ENCODE measurements around the gene SCAF1. TPM values are rescaled to one million over a fixed set of nuclear protein-coding genes. Genes with fewer than 3 reads are reported as not detected.
A peak's percentile ranks its signal among the peaks of the same experiment; 100 is the strongest.

The SCAF1 gene
- total and polyA plus RNA-seq, 9 of the 15 experiments (the other 6 are each of a cell fraction or from before 2014, with no cell fraction given), result 0.20 to 79.0 (median 4.9) TPM

DNA sequence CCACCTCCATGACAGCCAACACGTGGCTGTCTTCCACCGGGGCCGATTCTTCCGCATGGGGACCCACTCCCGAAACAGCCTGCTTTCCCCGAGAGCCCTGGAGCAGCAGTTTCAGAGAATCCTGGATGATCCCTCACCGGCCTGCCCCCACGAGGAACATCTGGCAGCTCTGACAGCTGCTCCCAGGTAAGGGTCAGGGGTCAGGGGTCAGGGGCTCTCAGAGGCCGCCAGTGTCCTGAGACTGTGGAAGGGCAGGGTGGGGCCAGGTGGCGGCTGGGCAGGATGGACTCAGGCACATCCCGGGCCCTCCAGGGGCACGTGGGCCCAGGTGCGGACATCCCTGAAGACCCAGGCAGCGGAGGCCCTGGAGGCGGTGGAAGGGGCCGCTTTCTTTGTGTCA is 63.9 kb downstream of the SCAF1 start:
- FAIRE-seq, result no peak
- H3K4me1 ChIP-seq (replicated peaks in 1 of 2; ENCODE audit: control insufficient read depth in 2 of 2, insufficient read depth in 2 of 2, low read length in 2 of 2), result peaks cover 9 to 25% of the 10 kb centered on the region in 2 experiments; a peak in 4 of 5 replicates
- no peaks in the 10 kb centered on the region for H3K9me3 ChIP-seq (replicated peaks; ENCODE audit: control insufficient read depth, insufficient read depth, low read depth, low read length)
- POLR2A ChIA-PET, result no interaction called here
- in situ Hi-C loops (cut with MboI) (no loop called here), intact Hi-C loops (cut with micrococcal nuclease) (no loop called here)
- no peak for ATAC-seq
- no peaks in the 10 kb centered on the region for H3K36me3 ChIP-seq (ENCODE audit: control insufficient read depth, insufficient read depth, low read length)
- no peaks in the 10 kb centered on the region for H3K79me2 ChIP-seq (ENCODE audit: control insufficient read depth, insufficient read depth, low read length)
- H3K4me2 ChIP-seq (ENCODE audit: insufficient read depth, low read length), result no peak overlapping the region
- no peak overlapping the region for H3K27ac ChIP-seq (ENCODE audit: extremely low read depth, low read depth, low read length)
- no peaks in the 10 kb centered on the region for H3K27me3 ChIP-seq (ENCODE audit: control insufficient read depth in 2 of 2, insufficient read depth in 2 of 2, low read length in 2 of 2)
- CTCF ChIA-PET (ENCODE audit: low intra/inter-chr PET ratio), result no interaction called here
- H2AFZ ChIP-seq (ENCODE audit: low read depth, low read length), result no peak overlapping the region
- DNase-seq (ENCODE audit: extremely low read depth in 1 of 4, low spot score in 3 of 4), result no peak
- H3K9ac ChIP-seq (ENCODE audit: insufficient read depth in 1 of 2, low read depth in 2 of 2, low read length in 2 of 2), result peak overlapping the region in 1 of 2 experiments; percentile 10; a peak in 1 of 4 replicates
- no peak overlapping the region for H3K4me3 ChIP-seq
- no peaks in the 10 kb centered on the region for H4K20me1 ChIP-seq (replicated peaks; ENCODE audit: control insufficient read depth, insufficient read depth, low read length)
- BruUV-seq (replicated peaks), result no TSS peak
- H3K9me1 ChIP-seq (ENCODE audit: control insufficient read depth, insufficient read depth, low read length), result no peaks in the 10 kb centered on the region
- 74% methylated on average over 16 of the region's 16 CpGs for WGBS (ENCODE audit: insufficient coverage, low coverage, missing lambda C conversion rate)
- TF ChIP-seq, protein P1, sequence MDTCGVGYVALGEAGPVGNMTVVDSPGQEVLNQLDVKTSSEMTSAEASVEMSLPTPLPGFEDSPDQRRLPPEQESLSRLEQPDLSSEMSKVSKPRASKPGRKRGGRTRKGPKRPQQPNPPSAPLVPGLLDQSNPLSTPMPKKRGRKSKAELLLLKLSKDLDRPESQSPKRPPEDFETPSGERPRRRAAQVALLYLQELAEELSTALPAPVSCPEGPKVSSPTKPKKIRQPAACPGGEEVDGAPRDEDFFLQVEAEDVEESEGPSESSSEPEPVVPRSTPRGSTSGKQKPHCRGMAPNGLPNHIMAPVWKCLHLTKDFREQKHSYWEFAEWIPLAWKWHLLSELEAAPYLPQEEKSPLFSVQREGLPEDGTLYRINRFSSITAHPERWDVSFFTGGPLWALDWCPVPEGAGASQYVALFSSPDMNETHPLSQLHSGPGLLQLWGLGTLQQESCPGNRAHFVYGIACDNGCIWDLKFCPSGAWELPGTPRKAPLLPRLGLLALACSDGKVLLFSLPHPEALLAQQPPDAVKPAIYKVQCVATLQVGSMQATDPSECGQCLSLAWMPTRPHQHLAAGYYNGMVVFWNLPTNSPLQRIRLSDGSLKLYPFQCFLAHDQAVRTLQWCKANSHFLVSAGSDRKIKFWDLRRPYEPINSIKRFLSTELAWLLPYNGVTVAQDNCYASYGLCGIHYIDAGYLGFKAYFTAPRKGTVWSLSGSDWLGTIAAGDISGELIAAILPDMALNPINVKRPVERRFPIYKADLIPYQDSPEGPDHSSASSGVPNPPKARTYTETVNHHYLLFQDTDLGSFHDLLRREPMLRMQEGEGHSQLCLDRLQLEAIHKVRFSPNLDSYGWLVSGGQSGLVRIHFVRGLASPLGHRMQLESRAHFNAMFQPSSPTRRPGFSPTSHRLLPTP (IDR thresholded peaks at IDR 0.05; ENCODE audit: borderline replicate concordance, extremely low read depth, insufficient read length), result no peak
- TF ChIP-seq SMARCC2 (IDR thresholded peaks at IDR 0.05; ENCODE audit: low read depth), result no peak
- TF ChIP-seq, protein P2, sequence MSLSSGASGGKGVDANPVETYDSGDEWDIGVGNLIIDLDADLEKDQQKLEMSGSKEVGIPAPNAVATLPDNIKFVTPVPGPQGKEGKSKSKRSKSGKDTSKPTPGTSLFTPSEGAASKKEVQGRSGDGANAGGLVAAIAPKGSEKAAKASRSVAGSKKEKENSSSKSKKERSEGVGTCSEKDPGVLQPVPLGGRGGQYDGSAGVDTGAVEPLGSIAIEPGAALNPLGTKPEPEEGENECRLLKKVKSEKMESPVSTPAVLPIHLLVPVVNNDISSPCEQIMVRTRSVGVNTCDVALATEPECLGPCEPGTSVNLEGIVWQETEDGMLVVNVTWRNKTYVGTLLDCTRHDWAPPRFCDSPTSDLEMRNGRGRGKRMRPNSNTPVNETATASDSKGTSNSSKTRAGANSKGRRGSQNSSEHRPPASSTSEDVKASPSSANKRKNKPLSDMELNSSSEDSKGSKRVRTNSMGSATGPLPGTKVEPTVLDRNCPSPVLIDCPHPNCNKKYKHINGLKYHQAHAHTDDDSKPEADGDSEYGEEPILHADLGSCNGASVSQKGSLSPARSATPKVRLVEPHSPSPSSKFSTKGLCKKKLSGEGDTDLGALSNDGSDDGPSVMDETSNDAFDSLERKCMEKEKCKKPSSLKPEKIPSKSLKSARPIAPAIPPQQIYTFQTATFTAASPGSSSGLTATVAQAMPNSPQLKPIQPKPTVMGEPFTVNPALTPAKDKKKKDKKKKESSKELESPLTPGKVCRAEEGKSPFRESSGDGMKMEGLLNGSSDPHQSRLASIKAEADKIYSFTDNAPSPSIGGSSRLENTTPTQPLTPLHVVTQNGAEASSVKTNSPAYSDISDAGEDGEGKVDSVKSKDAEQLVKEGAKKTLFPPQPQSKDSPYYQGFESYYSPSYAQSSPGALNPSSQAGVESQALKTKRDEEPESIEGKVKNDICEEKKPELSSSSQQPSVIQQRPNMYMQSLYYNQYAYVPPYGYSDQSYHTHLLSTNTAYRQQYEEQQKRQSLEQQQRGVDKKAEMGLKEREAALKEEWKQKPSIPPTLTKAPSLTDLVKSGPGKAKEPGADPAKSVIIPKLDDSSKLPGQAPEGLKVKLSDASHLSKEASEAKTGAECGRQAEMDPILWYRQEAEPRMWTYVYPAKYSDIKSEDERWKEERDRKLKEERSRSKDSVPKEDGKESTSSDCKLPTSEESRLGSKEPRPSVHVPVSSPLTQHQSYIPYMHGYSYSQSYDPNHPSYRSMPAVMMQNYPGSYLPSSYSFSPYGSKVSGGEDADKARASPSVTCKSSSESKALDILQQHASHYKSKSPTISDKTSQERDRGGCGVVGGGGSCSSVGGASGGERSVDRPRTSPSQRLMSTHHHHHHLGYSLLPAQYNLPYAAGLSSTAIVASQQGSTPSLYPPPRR (CRISPR knock-in tag; IDR thresholded peaks at IDR 0.05; ENCODE audit: borderline replicate concordance), result no peak
- TF ChIP-seq ELF4 (CRISPR knock-in tag; IDR thresholded peaks at IDR 0.05), result no peak
- TF ChIP-seq, protein P3, sequence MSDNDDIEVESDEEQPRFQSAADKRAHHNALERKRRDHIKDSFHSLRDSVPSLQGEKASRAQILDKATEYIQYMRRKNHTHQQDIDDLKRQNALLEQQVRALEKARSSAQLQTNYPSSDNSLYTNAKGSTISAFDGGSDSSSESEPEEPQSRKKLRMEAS (CRISPR knock-in tag; IDR thresholded peaks at IDR 0.05), result no peak
- TF ChIP-seq, protein P4, sequence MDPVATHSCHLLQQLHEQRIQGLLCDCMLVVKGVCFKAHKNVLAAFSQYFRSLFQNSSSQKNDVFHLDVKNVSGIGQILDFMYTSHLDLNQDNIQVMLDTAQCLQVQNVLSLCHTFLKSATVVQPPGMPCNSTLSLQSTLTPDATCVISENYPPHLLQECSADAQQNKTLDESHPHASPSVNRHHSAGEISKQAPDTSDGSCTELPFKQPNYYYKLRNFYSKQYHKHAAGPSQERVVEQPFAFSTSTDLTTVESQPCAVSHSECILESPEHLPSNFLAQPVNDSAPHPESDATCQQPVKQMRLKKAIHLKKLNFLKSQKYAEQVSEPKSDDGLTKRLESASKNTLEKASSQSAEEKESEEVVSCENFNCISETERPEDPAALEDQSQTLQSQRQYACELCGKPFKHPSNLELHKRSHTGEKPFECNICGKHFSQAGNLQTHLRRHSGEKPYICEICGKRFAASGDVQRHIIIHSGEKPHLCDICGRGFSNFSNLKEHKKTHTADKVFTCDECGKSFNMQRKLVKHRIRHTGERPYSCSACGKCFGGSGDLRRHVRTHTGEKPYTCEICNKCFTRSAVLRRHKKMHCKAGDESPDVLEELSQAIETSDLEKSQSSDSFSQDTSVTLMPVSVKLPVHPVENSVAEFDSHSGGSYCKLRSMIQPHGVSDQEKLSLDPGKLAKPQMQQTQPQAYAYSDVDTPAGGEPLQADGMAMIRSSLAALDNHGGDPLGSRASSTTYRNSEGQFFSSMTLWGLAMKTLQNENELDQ (CRISPR knock-in tag; IDR thresholded peaks at IDR 0.05; ENCODE audit: borderline replicate concordance), result no peak
- TF ChIP-seq, protein P5, sequence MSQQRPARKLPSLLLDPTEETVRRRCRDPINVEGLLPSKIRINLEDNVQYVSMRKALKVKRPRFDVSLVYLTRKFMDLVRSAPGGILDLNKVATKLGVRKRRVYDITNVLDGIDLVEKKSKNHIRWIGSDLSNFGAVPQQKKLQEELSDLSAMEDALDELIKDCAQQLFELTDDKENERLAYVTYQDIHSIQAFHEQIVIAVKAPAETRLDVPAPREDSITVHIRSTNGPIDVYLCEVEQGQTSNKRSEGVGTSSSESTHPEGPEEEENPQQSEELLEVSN (IDR thresholded peaks at IDR 0.05; ENCODE audit: borderline replicate concordance in 1 of 2, extremely low read depth in 1 of 2, insufficient read depth in 1 of 2, insufficient read length in 1 of 2, low read depth in 1 of 2, low read length in 1 of 2, poor library complexity in 1 of 2, severe bottlenecking in 1 of 2), result no peak

All from K562 (cell line).